Measurements from ENCODE around the gene ABCA8. TPM values are rescaled to one million over a fixed set of nuclear protein-coding genes. Genes with fewer than 3 reads are reported as not detected.

ABCA8 gene
- total RNA-seq, 1 donor from 2014 or later: 1.5 TPM

- TF ChIP-seq CTCF (IDR thresholded peaks at IDR 0.05): no peak
- Mint-ChIP-seq H3K27ac (ENCODE audit: unreplicated experiment) (no peak overlapping the region), H3K4me1 (ENCODE audit: low read depth) (no peaks in the 10 kb centered on the region), H3K4me3 (ENCODE audit: unreplicated experiment) (no peak overlapping the region), H3K36me3 (ENCODE audit: low read depth) (no peaks in the 10 kb centered on the region), H3K9me3 (ENCODE audit: low read depth) (peaks cover 35% of the 10 kb centered on the region), H3K27me3 (ENCODE audit: low read depth) (no peaks in the 10 kb centered on the region)
- DNase-seq (ENCODE audit: low spot score): no peak
Observed at GRCh38 chr17:68860941-68861340, 94.3 kb downstream of the ABCA8 start.

GRCh38 chr17:68854452-68854851 is 100.7 kb downstream of the ABCA8 start:
- H3K36me3 Mint-ChIP-seq (ENCODE audit: low read depth): no peaks in the 10 kb centered on the region
- no peak for TF ChIP-seq CTCF (IDR thresholded peaks at IDR 0.05)
- no peaks in the 10 kb centered on the region for H3K27me3 Mint-ChIP-seq (ENCODE audit: low read depth)
- no peak for DNase-seq (ENCODE audit: low spot score)
- H3K9me3 Mint-ChIP-seq (ENCODE audit: low read depth): peaks cover 23% of the 10 kb centered on the region
- no peak overlapping the region for H3K4me3 Mint-ChIP-seq (ENCODE audit: unreplicated experiment)
- H3K27ac Mint-ChIP-seq (ENCODE audit: unreplicated experiment): no peak overlapping the region
- peaks cover 2% of the 10 kb centered on the region for H3K4me1 Mint-ChIP-seq (ENCODE audit: low read depth)

- H3K9me3 Mint-ChIP-seq (ENCODE audit: low read depth): peaks cover 14% of the 10 kb centered on the region
- DNase-seq (ENCODE audit: low spot score): no peak
- H3K4me1 Mint-ChIP-seq (ENCODE audit: low read depth): peaks cover 2% of the 10 kb centered on the region
- no peak overlapping the region for H3K4me3 Mint-ChIP-seq (ENCODE audit: unreplicated experiment)
- TF ChIP-seq CTCF (IDR thresholded peaks at IDR 0.05): no peak
- H3K27ac Mint-ChIP-seq (ENCODE audit: unreplicated experiment): no peak overlapping the region
- H3K27me3 Mint-ChIP-seq (ENCODE audit: low read depth): no peaks in the 10 kb centered on the region
- no peaks in the 10 kb centered on the region for H3K36me3 Mint-ChIP-seq (ENCODE audit: low read depth)
Observed at GRCh38 chr17:68853439-68853838, 101.8 kb downstream of the ABCA8 start.

GRCh38 chr17:68853036-68853435 is 102.2 kb downstream of the ABCA8 start:
- no peak for TF ChIP-seq CTCF (IDR thresholded peaks at IDR 0.05)

GRCh38 chr17:68851890-68852289 is 103.3 kb downstream of the ABCA8 start:
- Mint-ChIP-seq H3K9me3 (ENCODE audit: low read depth) (peaks cover 7% of the 10 kb centered on the region), H3K27me3 (ENCODE audit: low read depth) (no peaks in the 10 kb centered on the region), H3K4me1 (ENCODE audit: low read depth) (peaks cover 2% of the 10 kb centered on the region), H3K36me3 (ENCODE audit: low read depth) (no peaks in the 10 kb centered on the region), H3K27ac (ENCODE audit: unreplicated experiment) (no peak overlapping the region), H3K4me3 (ENCODE audit: unreplicated experiment) (no peak overlapping the region)
- no peak for DNase-seq (ENCODE audit: low spot score)
- TF ChIP-seq CTCF (IDR thresholded peaks at IDR 0.05): no peak

More at GRCh38 chr17:68853036-68853435, 102.2 kb downstream of the ABCA8 start:
- Mint-ChIP-seq H3K27ac (ENCODE audit: unreplicated experiment) (no peak overlapping the region), H3K27me3 (ENCODE audit: low read depth) (no peaks in the 10 kb centered on the region), H3K36me3 (ENCODE audit: low read depth) (no peaks in the 10 kb centered on the region), H3K4me1 (ENCODE audit: low read depth) (peaks cover 2% of the 10 kb centered on the region), H3K9me3 (ENCODE audit: low read depth) (peaks cover 12% of the 10 kb centered on the region), H3K4me3 (ENCODE audit: unreplicated experiment) (no peak overlapping the region)
- no peak for DNase-seq (ENCODE audit: low spot score)
